HL-60 (cell line): ENCODE results near the gene ARFGEF3.

ENCODE experiments used
- DNase-seq, 2 experiments: peaks; one replicate each; pipeline ENCODE4 v3.0.0-alpha.2; 2010 to 2020; ENCODE audit warnings: low read depth in 1 of 2, low spot score in 1 of 2
- H3K27ac ChIP-seq: fragments of 250-450 bp; sonication (Bioruptor Pico); replicated peaks from 2 replicates; pipeline ENCODE4 v1.5.1; 2020; ENCODE audit warnings: mild to moderate bottlenecking, moderate library complexity
- H3K27me3 ChIP-seq: fragments of 250-450 bp; sonication (Bioruptor Pico); 2 replicates; pipeline ENCODE4 v1.5.1; 2021; ENCODE audit warnings: mild to moderate bottlenecking, moderate library complexity; ENCODE audit not compliant: insufficient read depth, poor library complexity, severe bottlenecking
- H3K4me3 ChIP-seq: replicated peaks from 2 replicates; pipeline ENCODE4 v1.5.1; 2011; ENCODE audit warnings: mild to moderate bottlenecking, control low read depth, low read length; ENCODE audit not compliant: insufficient read depth
- CTCF ChIP-seq: IDR thresholded peaks from one replicate; pipeline ENCODE4 v1.5.1; 2011; ENCODE audit warnings: low read length, control low read depth, inconsistent platforms; ENCODE audit not compliant: insufficient read depth
- GABPA ChIP-seq: IDR thresholded peaks from 2 replicates; pipeline ENCODE4 v1.6.1; 2012; ENCODE audit warnings: low read depth
- POLR2AphosphoS5 ChIP-seq: IDR thresholded peaks from 2 replicates; pipeline ENCODE4 v1.6.1; 2012; ENCODE audit warnings: low read depth
- REST ChIP-seq: IDR thresholded peaks from 2 replicates; pipeline ENCODE4 v1.6.1; 2012; ENCODE audit warnings: low read depth; ENCODE audit not compliant: insufficient replicate concordance
- SPI1 ChIP-seq: IDR thresholded peaks from 2 replicates; pipeline ENCODE4 v1.6.1; 2012; ENCODE audit warnings: low read depth, mild to moderate bottlenecking, borderline replicate concordance

Gene ARFGEF3

GRCh38 chr6:138334963-138335362 lies 173.2 kb downstream of the ARFGEF3 start:
- no peak for TF ChIP-seq REST
- no peak for TF ChIP-seq POLR2AphosphoS5

GRCh38 chr6:138336221-138336620 lies 174.5 kb downstream of the ARFGEF3 start:
- peaks cover 16% of the 10 kb centered on the region for H3K27me3 ChIP-seq
- no peak for DNase-seq
- no peak overlapping the region for H3K27ac ChIP-seq
- no peak overlapping the region for H3K4me3 ChIP-seq
- TF ChIP-seq SPI1 (no peak), CTCF (no peak), GABPA (no peak), POLR2AphosphoS5 (no peak), REST (no peak)

More at GRCh38 chr6:138334963-138335362, 173.2 kb downstream of the ARFGEF3 start:
- no peak for DNase-seq
- peaks cover 16% of the 10 kb centered on the region for H3K27me3 ChIP-seq
- no peak overlapping the region for H3K27ac ChIP-seq
- H3K4me3 ChIP-seq: no peak overlapping the region

GRCh38 chr6:138337076-138337475 lies 175.3 kb downstream of the ARFGEF3 start:
- Histone ChIP-seq H3K27ac (no peak overlapping the region), H3K27me3 (peaks cover 14% of the 10 kb centered on the region), H3K4me3 (no peak overlapping the region)
- DNase-seq: no peak
- TF ChIP-seq CTCF: no peak
- TF ChIP-seq POLR2AphosphoS5: no peak
- no peak for TF ChIP-seq SPI1
- TF ChIP-seq REST: no peak
- TF ChIP-seq GABPA: no peak

- TF ChIP-seq SPI1 (no peak), CTCF (no peak), GABPA (no peak), POLR2AphosphoS5 (no peak), REST (no peak)
- no peak for DNase-seq
- no peak overlapping the region for H3K27ac ChIP-seq
- no peak overlapping the region for H3K4me3 ChIP-seq
- H3K27me3 ChIP-seq: peaks cover 11% of the 10 kb centered on the region
Observed at GRCh38 chr6:138339024-138339423, 177.3 kb downstream of the ARFGEF3 start.
